Rectal smooth muscle tissue (tissue), 1 donor: ENCODE data around the gene VPS37D.
"Not testable (repeated sequence)": the region's sequence is repeated elsewhere in the genome, so short reads cannot be mapped to it uniquely, and the experiment has no call there.

Experiments
- H3K27ac ChIP-seq: one replicate; pipeline ENCODE4 v1.7.0; 2013; ENCODE audit warnings: low read depth, low read length, inconsistent platforms
- H3K27me3 ChIP-seq: one replicate; pipeline ENCODE4 v1.7.0; 2013; ENCODE audit warnings: low read length; ENCODE audit not compliant: control insufficient read depth, insufficient read depth
- H3K36me3 ChIP-seq: one replicate; pipeline ENCODE4 v1.7.0; 2013; ENCODE audit warnings: low read length; ENCODE audit not compliant: control insufficient read depth, insufficient read depth
- H3K4me1 ChIP-seq: one replicate; pipeline ENCODE4 v1.7.0; 2013; ENCODE audit warnings: low read length; ENCODE audit not compliant: control insufficient read depth, insufficient read depth
- H3K4me3 ChIP-seq: one replicate; pipeline ENCODE4 v1.7.0; 2013; ENCODE audit warnings: low read length
- H3K9ac ChIP-seq: one replicate; pipeline ENCODE4 v1.7.0; 2013; ENCODE audit warnings: low read length

VPS37D gene

GRCh38 chr7:73674468-73675124 lies 7.0 kb downstream of the VPS37D start:
- Histone ChIP-seq H3K27me3 (no peaks in the 10 kb centered on the region), H3K4me3 (no peak overlapping the region), H3K27ac (no peak overlapping the region), H3K4me1 (no peaks in the 10 kb centered on the region), H3K36me3 (peaks cover 8% of the 10 kb centered on the region), H3K9ac (no peak overlapping the region)

DNA sequence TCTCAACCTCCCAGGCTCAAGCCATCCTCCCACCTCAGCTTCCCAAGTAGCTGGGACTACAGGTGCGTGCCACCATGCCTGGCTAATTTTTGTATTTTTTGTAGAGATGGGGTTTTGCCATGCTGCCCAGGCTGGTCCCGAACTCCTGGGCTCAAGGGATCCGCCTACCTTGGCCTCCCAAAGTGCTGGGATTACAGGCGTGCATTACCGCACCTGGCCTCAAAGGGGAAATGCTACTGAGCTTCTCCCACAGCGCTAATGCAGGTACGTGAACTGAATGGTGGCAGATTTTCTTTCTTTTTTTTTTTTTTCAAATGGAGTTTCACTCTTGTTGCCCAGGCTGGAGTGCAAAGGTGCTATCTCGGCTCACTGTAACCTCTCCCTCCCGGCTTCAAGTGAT lies 8.4 kb downstream of the VPS37D start:
- not testable (repeated sequence) for H3K4me1 ChIP-seq, H3K36me3 ChIP-seq, H3K4me3 ChIP-seq, H3K27me3 ChIP-seq, H3K27ac ChIP-seq, H3K9ac ChIP-seq

DNA sequence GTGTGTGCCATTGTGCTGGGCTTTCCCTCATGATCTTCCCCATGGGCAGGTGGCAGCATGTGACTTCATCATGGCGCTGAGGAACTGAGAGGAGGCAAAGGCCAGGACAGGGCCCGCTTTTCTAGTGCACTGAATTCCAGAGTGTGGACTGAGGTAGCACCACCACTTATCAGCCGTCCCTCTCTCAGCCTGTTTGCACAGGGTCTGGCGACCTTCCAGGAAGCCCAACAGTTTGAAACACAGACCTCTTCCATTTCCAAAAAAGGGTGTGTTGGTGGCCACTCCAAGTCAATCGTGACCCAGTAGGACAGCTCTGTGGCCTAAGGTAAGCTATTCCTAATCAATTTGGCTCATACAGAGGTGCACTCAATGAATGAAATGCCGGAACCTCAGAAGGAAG lies 11.2 kb downstream of the VPS37D start:
- peaks cover 10% of the 10 kb centered on the region for H3K36me3 ChIP-seq
- no peak overlapping the region for H3K9ac ChIP-seq
- no peak overlapping the region for H3K27ac ChIP-seq
- no peaks in the 10 kb centered on the region for H3K27me3 ChIP-seq
- H3K4me1 ChIP-seq = peaks cover 14% of the 10 kb centered on the region
- no peak overlapping the region for H3K4me3 ChIP-seq

DNA sequence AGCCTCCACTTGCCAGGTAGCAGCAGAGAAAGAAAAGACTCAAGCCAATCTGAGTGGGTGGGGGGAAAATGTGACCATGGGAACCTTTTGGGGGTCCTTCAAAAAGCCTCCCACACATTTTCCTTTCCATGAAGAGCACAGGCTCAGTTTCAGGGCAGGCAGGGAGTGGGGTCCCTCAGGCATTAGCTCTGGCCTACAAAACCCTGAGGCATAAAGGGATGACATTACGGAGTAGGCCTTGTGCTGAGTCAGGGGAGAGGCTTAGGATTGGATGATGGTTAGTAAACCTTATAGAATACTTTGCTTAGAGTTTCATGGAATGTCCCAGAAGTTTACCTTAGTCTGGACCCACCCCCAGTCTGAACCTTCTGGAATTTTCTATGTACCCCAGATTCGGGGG lies 12.1 kb downstream of the VPS37D start:
- Histone ChIP-seq H3K9ac (no peak overlapping the region), H3K4me1 (peaks cover 18% of the 10 kb centered on the region)

DNA sequence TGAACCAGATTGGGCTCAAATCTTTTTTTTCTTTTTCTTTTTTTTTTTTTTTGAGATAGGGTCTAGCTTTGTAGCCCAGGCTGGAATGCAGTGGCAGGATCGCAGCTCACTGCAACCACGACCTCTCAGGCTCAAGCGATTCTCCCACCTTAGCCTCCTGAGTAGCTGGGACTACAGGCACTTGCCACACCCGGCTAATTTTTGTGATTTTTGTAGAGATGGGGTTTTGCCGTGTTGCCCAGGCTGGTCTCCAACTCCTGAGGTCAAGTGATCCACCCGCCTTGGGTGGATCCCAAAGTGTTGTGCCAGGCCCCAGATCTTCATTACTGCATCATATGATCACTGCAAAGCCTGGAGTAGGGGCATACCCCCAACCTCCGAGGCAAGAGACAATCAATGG lies 12.9 kb downstream of the VPS37D start:
- H3K27ac ChIP-seq = no peak overlapping the region
- H3K4me1 ChIP-seq = peaks cover 18% of the 10 kb centered on the region
- H3K27me3 ChIP-seq = no peaks in the 10 kb centered on the region
- no peak overlapping the region for H3K4me3 ChIP-seq
- no peak overlapping the region for H3K9ac ChIP-seq
- peaks cover 10% of the 10 kb centered on the region for H3K36me3 ChIP-seq

More for the DNA sequence above, 12.1 kb downstream of the VPS37D start:
- H3K27me3 ChIP-seq = no peaks in the 10 kb centered on the region
- H3K36me3 ChIP-seq = peaks cover 10% of the 10 kb centered on the region
- no peak overlapping the region for H3K27ac ChIP-seq
- no peak overlapping the region for H3K4me3 ChIP-seq

GRCh38 chr7:73681031-73681430 lies 13.4 kb downstream of the VPS37D start:
- Histone ChIP-seq H3K9ac (no peak overlapping the region), H3K27me3 (no peaks in the 10 kb centered on the region), H3K36me3 (peaks cover 10% of the 10 kb centered on the region), H3K4me1 (peaks cover 18% of the 10 kb centered on the region), H3K27ac (no peak overlapping the region), H3K4me3 (no peak overlapping the region)

DNA sequence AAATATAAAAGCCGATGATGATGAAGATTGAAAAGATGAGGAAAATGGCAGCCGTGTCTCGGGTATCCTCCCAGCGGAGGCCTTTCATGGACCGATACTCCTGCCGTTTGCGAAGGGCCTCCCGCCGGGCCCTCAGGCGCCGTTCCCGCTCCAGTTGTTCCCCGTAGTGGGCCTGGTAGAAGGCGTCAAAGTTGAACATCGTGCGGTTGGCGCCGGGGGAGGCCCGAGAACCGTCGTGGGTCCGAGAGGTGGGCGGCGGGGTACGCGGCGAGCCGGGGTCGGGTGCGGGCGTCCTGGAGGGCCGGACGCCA lies 15.1 kb downstream of the VPS37D start:
- peak overlapping the region; percentile 88 for H3K4me3 ChIP-seq
- peak overlapping the region; percentile 79 for H3K27ac ChIP-seq
- peaks cover 18% of the 10 kb centered on the region for H3K4me1 ChIP-seq
- no peaks in the 10 kb centered on the region for H3K27me3 ChIP-seq
- H3K36me3 ChIP-seq = peaks cover 10% of the 10 kb centered on the region
- H3K9ac ChIP-seq = peak overlapping the region; percentile 90

GRCh38 chr7:73683056-73683787 lies 15.6 kb downstream of the VPS37D start, which contains the start of the genes BUD23 and DNAJC30:
BUD23 (plus strand) TSS chr7:73683597; CDS start chr7:73683626, 29 bp downstream.
DNAJC30 (minus strand) TSS chr7:73683453; CDS start chr7:73683423, 30 bp downstream.
- Histone ChIP-seq H3K4me1 (peaks cover 18% of the 10 kb centered on the region), H3K36me3 (peaks cover 10% of the 10 kb centered on the region), H3K9ac (peak within 1 kb of the TSS; percentile 90), H3K27me3 (no peaks in the 10 kb centered on the region), H3K4me3 (peak within 1 kb of the TSS; percentile 90), H3K27ac (peak within 1 kb of the TSS; percentile 79)

DNA sequence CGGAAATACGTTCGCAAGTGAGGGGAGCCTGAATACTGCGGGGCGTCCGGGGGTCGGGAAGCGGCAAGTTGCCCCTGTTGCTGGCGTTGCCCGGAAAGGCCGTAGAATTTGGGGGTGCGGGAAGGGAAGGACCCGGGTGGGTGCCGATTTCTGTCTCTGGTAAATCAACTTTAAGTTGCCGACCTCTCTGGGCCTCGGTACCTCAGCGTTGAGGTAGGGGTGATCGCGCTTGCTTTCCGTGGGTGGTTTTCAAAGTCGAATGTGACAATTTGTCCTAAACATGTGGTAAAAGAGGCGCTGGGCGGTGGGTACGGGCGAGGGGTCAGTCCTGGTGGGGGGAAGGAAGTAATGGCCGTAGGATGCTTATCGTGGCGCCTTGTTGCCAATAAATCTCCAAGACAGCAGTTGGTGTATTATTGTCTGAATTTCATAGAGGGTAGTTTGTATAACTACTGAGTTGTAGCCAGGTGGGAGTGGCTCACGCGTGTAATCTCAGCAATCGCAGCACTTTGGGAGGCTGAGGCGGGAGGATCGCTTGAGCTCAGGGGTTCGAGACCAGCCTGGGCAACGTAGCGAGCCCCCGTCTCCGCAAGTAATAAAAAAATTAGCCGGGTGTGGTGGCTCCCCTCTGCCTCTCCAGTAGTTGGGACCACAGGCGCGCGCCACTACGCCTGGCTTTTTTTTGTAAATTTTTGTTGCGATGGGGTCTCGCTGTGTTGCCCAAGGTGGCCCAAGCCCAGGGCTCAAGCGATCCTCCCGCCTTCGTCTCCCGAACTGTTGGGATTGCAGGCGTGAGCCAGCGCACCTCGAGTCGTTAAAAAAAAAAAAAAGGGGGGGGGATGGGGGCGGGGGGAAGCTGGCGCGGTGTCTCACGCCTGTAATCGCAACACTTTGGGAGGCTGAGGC lies 16.4 kb downstream of the VPS37D start:
- Histone ChIP-seq H3K4me3 (peak overlapping the region; percentile 90), H3K36me3 (peaks cover 7% of the 10 kb centered on the region), H3K9ac (peak overlapping the region; percentile 71), H3K27me3 (no peaks in the 10 kb centered on the region), H3K4me1 (peaks cover 18% of the 10 kb centered on the region), H3K27ac (peak overlapping the region; percentile 69)

DNA sequence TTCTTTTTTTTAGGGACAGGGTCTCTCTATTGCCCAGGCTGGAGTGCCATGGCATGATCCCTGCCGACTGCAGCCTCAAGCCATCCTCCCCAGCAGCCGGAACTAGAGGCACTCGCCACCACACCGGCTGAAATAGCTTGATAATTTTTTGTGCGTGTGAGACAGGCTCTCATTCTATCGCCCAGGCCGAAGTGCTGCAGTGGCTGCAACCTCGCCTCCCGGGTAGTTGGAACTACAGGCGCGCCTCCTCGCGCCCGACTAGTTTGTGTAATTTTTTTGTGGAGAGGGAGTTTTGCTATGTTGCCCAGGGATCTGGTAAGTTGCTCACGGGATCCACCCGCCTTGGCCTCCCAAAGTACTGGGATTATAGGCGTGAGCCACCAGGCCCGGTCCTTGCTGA lies 17.7 kb downstream of the VPS37D start:
- Histone ChIP-seq H3K27ac (no peak overlapping the region), H3K27me3 (no peaks in the 10 kb centered on the region), H3K4me3 (no peak overlapping the region), H3K36me3 (no peaks in the 10 kb centered on the region), H3K4me1 (peaks cover 18% of the 10 kb centered on the region), H3K9ac (no peak overlapping the region)

- Histone ChIP-seq H3K4me3 (no peak overlapping the region), H3K36me3 (peaks cover 20% of the 10 kb centered on the region), H3K27ac (no peak overlapping the region), H3K27me3 (no peaks in the 10 kb centered on the region), H3K9ac (no peak overlapping the region), H3K4me1 (peaks cover 5% of the 10 kb centered on the region)
These were observed 20.7 kb downstream of the VPS37D start for GRCh38 chr7:73688288-73688687.

DNA sequence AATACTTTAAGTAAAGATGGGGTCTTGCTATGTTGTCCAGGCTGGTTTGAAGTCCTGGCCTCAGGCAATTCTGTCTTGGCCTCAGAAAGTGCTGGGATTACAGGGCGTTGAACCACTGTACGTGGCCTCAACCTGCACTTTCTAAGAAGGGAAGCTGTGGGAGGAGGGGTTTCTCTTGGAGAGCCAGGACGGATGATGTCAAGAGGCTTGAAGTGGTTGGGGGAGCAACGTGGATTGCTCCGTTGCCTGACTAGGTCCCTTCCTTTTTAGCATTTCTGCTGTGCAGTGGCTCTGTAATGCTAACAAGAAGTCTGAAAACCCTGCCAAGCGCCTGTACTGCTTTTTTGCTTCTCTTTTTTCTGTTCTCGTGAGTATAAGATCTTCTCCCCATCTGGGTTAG lies 23.0 kb downstream of the VPS37D start:
- no peak overlapping the region for H3K27ac ChIP-seq
- no peaks in the 10 kb centered on the region for H3K27me3 ChIP-seq
- H3K4me3 ChIP-seq = no peak overlapping the region
- H3K36me3 ChIP-seq = peaks cover 37% of the 10 kb centered on the region
- H3K9ac ChIP-seq = no peak overlapping the region
- H3K4me1 ChIP-seq = no peaks in the 10 kb centered on the region
